ENCODE results near the gene SPTB. TPM values are rescaled to one million over a fixed set of nuclear protein-coding genes. Genes with fewer than 3 reads are reported as not detected.

SPTB gene
- total RNA-seq, 2 experiments from 2014 or later: 0.03 to 0.08 TPM

GRCh38 chr14:64736271-64737169, 143.2 kb downstream of the SPTB start:
- POLR2A ChIA-PET: no interaction called here
- peaks cover 49% of the 10 kb centered on the region for H3K4me1 ChIP-seq (ENCODE audit: insufficient read depth, low read length)

DNA sequence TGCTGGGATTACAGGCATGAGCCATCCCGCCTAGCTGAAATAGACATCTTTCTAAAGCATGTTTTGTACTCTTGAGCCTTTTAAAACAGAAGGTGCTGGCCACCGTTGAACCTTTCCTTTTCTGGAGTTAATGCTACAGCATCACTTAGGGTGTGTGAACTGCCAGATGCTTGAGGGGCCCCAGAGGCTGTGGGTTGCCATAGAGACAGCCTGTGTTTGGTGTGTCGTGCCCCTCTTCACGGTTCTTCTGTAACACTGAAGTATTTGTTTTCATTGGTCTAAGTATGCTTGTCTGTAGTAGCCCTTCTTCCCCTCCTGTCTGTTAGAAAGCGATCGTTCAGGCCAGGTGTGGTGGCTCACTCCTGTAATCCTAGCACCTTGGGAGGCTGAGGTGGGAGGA, 144.7 kb downstream of the SPTB start:
- no peaks in the 10 kb centered on the region for H3K27me3 ChIP-seq (ENCODE audit: control insufficient read depth in 1 of 2, insufficient read depth in 2 of 2, low read length in 2 of 2)
- Mint-ChIP-seq H3K27me3 (no peaks in the 10 kb centered on the region), H3K4me3 (no peak overlapping the region), H3K27ac (peak overlapping the region; percentile 42), H3K36me3 (ENCODE audit: low read depth) (peaks cover 14% of the 10 kb centered on the region), H3K9me3 (no peaks in the 10 kb centered on the region), H3K4me1 (ENCODE audit: low read depth) (peaks cover 27% of the 10 kb centered on the region)
- ATAC-seq (ENCODE audit: poor library complexity) (no peak), DNase-seq (no peak)
- ChIA-PET CTCF (no interaction called here), POLR2A (no interaction called here)
- peak overlapping the region in 1 of 2 donors; percentile 36 for H3K27ac ChIP-seq (ENCODE audit: low read depth in 1 of 2, low read length in 2 of 2)
- TF ChIP-seq, protein P1, sequence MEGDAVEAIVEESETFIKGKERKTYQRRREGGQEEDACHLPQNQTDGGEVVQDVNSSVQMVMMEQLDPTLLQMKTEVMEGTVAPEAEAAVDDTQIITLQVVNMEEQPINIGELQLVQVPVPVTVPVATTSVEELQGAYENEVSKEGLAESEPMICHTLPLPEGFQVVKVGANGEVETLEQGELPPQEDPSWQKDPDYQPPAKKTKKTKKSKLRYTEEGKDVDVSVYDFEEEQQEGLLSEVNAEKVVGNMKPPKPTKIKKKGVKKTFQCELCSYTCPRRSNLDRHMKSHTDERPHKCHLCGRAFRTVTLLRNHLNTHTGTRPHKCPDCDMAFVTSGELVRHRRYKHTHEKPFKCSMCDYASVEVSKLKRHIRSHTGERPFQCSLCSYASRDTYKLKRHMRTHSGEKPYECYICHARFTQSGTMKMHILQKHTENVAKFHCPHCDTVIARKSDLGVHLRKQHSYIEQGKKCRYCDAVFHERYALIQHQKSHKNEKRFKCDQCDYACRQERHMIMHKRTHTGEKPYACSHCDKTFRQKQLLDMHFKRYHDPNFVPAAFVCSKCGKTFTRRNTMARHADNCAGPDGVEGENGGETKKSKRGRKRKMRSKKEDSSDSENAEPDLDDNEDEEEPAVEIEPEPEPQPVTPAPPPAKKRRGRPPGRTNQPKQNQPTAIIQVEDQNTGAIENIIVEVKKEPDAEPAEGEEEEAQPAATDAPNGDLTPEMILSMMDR (IDR thresholded peaks at IDR 0.05): no peak
- no peak overlapping the region for H3K4me3 ChIP-seq (ENCODE audit: low read length)
- no peaks in the 10 kb centered on the region for H3K9me3 ChIP-seq (ENCODE audit: control insufficient read depth in 1 of 2, insufficient read depth in 1 of 2, low read length in 2 of 2)
- H3K4me1 ChIP-seq (ENCODE audit: insufficient read depth, low read length): peaks cover 64% of the 10 kb centered on the region
- peaks cover 66% of the 10 kb centered on the region for H3K36me3 ChIP-seq (ENCODE audit: insufficient read depth, low read length)
- intact Hi-C loops (cut with DNase I, micrococcal nuclease): no loop called here

More at GRCh38 chr14:64736271-64737169, 143.2 kb downstream of the SPTB start:
- CTCF ChIA-PET: no interaction called here
- peaks cover 14% of the 10 kb centered on the region for H3K36me3 Mint-ChIP-seq (ENCODE audit: low read depth)
- no peaks in the 10 kb centered on the region for H3K9me3 ChIP-seq (ENCODE audit: control insufficient read depth in 1 of 2, insufficient read depth in 1 of 2, low read length in 2 of 2)
- ATAC-seq (ENCODE audit: poor library complexity) (no peak), DNase-seq (no peak)
- no peaks in the 10 kb centered on the region for H3K27me3 ChIP-seq (ENCODE audit: control insufficient read depth in 1 of 2, insufficient read depth in 2 of 2, low read length in 2 of 2)
- H3K27me3 Mint-ChIP-seq: no peaks in the 10 kb centered on the region
- no peak overlapping the region for H3K4me3 ChIP-seq (ENCODE audit: low read length)
- TF ChIP-seq, protein P1 (IDR thresholded peaks at IDR 0.05): no peak
- intact Hi-C loops (cut with DNase I, micrococcal nuclease): no loop called here
- no peak overlapping the region for H3K27ac ChIP-seq (ENCODE audit: low read depth in 1 of 2, low read length in 2 of 2)
- no peak overlapping the region for H3K4me3 Mint-ChIP-seq
- H3K9me3 Mint-ChIP-seq: no peaks in the 10 kb centered on the region
- H3K4me1 Mint-ChIP-seq (ENCODE audit: low read depth): peaks cover 20% of the 10 kb centered on the region
- H3K27ac Mint-ChIP-seq: no peak overlapping the region
- peaks cover 72% of the 10 kb centered on the region for H3K36me3 ChIP-seq (ENCODE audit: insufficient read depth, low read length)

DNA sequence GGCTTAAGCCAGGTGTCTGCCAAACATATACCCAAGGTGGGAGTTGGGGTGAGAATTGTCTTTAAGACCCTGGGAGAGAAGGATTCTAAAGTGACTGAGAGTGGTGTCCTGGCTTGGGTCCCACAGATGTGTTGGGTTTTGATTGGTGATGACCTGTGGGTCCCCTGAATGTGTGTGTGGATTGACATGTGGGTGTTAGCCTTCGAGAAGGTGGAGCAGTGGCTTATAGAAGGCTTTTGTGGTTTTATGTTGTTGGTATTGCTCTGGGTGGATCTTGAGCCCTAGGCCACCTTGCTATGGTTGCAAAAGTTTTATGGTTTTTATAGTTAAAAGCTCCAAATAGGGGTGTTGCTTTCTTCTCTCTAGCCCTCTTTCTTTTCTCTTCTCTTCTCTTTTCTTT, 145.8 kb downstream of the SPTB start:
- Mint-ChIP-seq H3K27ac (peak overlapping the region; percentile 16), H3K4me1 (ENCODE audit: low read depth) (peaks cover 38% of the 10 kb centered on the region), H3K27me3 (no peaks in the 10 kb centered on the region), H3K36me3 (ENCODE audit: low read depth) (peaks cover 18% of the 10 kb centered on the region), H3K9me3 (no peaks in the 10 kb centered on the region), H3K4me3 (no peak overlapping the region)
- Histone ChIP-seq H3K9me3 (ENCODE audit: control insufficient read depth in 1 of 2, insufficient read depth in 1 of 2, low read length in 2 of 2) (no peaks in the 10 kb centered on the region), H3K27me3 (ENCODE audit: control insufficient read depth in 1 of 2, insufficient read depth in 2 of 2, low read length in 2 of 2) (no peaks in the 10 kb centered on the region), H3K4me1 (ENCODE audit: insufficient read depth, low read length) (peaks cover 75% of the 10 kb centered on the region), H3K4me3 (ENCODE audit: low read length) (no peak overlapping the region), H3K36me3 (ENCODE audit: insufficient read depth, low read length) (peaks cover 57% of the 10 kb centered on the region), H3K27ac (ENCODE audit: low read depth in 1 of 2, low read length in 2 of 2) (peak overlapping the region in 1 of 2 donors; percentile 52)
- POLR2A ChIA-PET: no interaction called here
- intact Hi-C loops (cut with DNase I, micrococcal nuclease): no loop called here
- TF ChIP-seq, protein P1 (IDR thresholded peaks at IDR 0.05): no peak
- no peak for DNase-seq
- no peak for ATAC-seq (ENCODE audit: poor library complexity)
- CTCF ChIA-PET: no interaction called here

Measured in CD4-positive, alpha-beta T cell (primary cell).